NB4 (cell line): Measurements from ENCODE around the gene CKLF.
A peak's percentile ranks its signal among the peaks of the same experiment; 100 is the strongest.

Source experiments
- DNase-seq: peaks from one replicate; pipeline ENCODE4 v3.0.0; 2010; ENCODE audit warnings: low read depth
- H3K4me3 ChIP-seq: one replicate; pipeline ENCODE4 v1.5.1; 2011; ENCODE audit warnings: mild to moderate bottlenecking, low read depth, low read length, moderate library complexity
- CTCF ChIP-seq: IDR thresholded peaks from one replicate; pipeline ENCODE4 v1.5.1; 2012; ENCODE audit warnings: low read depth, low read length
- MAX ChIP-seq: IDR thresholded peaks from 2 replicates; pipeline ENCODE4 v1.6.1; 2011; ENCODE audit warnings: low read depth, low read length
- MYC ChIP-seq: IDR thresholded peaks from 2 replicates; pipeline ENCODE4 v1.6.1; 2011; ENCODE audit warnings: low read depth, low read length
- POLR2A ChIP-seq: IDR thresholded peaks from 2 replicates; pipeline ENCODE4 v1.6.1; 2011; ENCODE audit warnings: mild to moderate bottlenecking; ENCODE audit not compliant: insufficient read length; ENCODE audit errors: extremely low read depth

CKLF gene

GRCh38 chr16:66568355-66568754 is 16.0 kb downstream of the CKLF start:
- no peak for DNase-seq
- no peak overlapping the region for H3K4me3 ChIP-seq
- TF ChIP-seq POLR2A (no peak), CTCF (no peak), MYC (no peak), MAX (no peak)

GRCh38 chr16:66569131-66569530 is 16.8 kb downstream of the CKLF start:
- H3K4me3 ChIP-seq = no peak overlapping the region
- no peak for DNase-seq
- TF ChIP-seq MAX = no peak
- no peak for TF ChIP-seq MYC
- no peak for TF ChIP-seq POLR2A
- no peak for TF ChIP-seq CTCF

- H3K4me3 ChIP-seq = no peak overlapping the region
- TF ChIP-seq CTCF = no peak
- no peak for TF ChIP-seq MAX
- TF ChIP-seq POLR2A = no peak
- peak; percentile 54 for DNase-seq
Measured at GRCh38 chr16:66569827-66570405, 17.5 kb downstream of the CKLF start.

- no peak for TF ChIP-seq POLR2A
- TF ChIP-seq MAX = no peak
- TF ChIP-seq CTCF = no peak
- TF ChIP-seq MYC = no peak
- peak; percentile 78 for DNase-seq
- H3K4me3 ChIP-seq = no peak overlapping the region
Measured at GRCh38 chr16:66572356-66572755, 20.0 kb downstream of the CKLF start.

GRCh38 chr16:66574081-66574480 is 21.7 kb downstream of the CKLF start:
- TF ChIP-seq MAX (no peak), MYC (no peak), CTCF (no peak), POLR2A (no peak)
- no peak overlapping the region for H3K4me3 ChIP-seq
- DNase-seq = peak; percentile 62

- no peak overlapping the region for H3K4me3 ChIP-seq
- TF ChIP-seq MYC (no peak), MAX (no peak), CTCF (no peak), POLR2A (no peak)
- no peak for DNase-seq
Measured at GRCh38 chr16:66574531-66574930, 22.2 kb downstream of the CKLF start.
